T-cell (primary cell): ENCODE measurements around the gene TMEM59L. TPM values are rescaled to one million over a fixed set of nuclear protein-coding genes. Genes with fewer than 3 reads are reported as not detected.
A peak's percentile ranks its signal among the peaks of the same experiment; 100 is the strongest.

ENCODE experiments used
- ATAC-seq, 4 experiments: fragments of 200-7000 bp in 3 of 4; fragments of 150-1000 bp in 1 of 4; cut with Tn5 transposase; replicated peaks in 1 of 4; 1 replicate in 3 of 4; 2 replicates in 1 of 4; pipeline ENCODE4 v1.10.0; 2021; ENCODE audit warnings: moderate library complexity in 3 of 4, mild to moderate bottlenecking in 2 of 4, moderate number of reproducible peaks in 1 of 4
- CTCF ChIA-PET, 2 donors: fragments of 300-600 bp; sonication (Branson Sonifier 250); formaldehyde crosslinking; loops; one replicate each; lab custom pipeline; 2022; ENCODE audit warnings: antibody characterized with exemption in 2 of 2; lab: Charles Lee
- POLR2A ChIA-PET, 2 donors: fragments of 300-600 bp; sonication (Branson Sonifier 250); formaldehyde crosslinking; loops; one replicate each; lab custom pipeline; 2022; ENCODE audit warnings: antibody characterized with exemption in 2 of 2; lab: Charles Lee
- DNase-seq, 35 experiments: peaks; one replicate each; pipeline versions ENCODE4 v3.0.0 to v3.0.0-alpha.2; 2013 to 2023
- H3K27ac ChIP-seq: one replicate; pipeline ENCODE4 v1.5.1; 2013; ENCODE audit warnings: low read length
- H3K27me3 ChIP-seq, 2 experiments: replicated peaks in 1 of 2; 1 replicate in 1 of 2; 2 replicates in 1 of 2; pipeline versions ENCODE4 v1.6.1 to v1.7.0; 2013; ENCODE audit warnings: low read length in 1 of 2, mixed read lengths in 1 of 2; ENCODE audit not compliant: control insufficient read depth in 2 of 2, insufficient read depth in 2 of 2; ENCODE audit errors: extremely low read depth in 1 of 2
- H3K36me3 ChIP-seq, 2 donors: 1 replicate in 1 of 2; 2 replicates in 1 of 2; pipeline versions ENCODE4 v1.6.1 to v1.7.0; 2013; ENCODE audit warnings: low read length in 1 of 2; ENCODE audit not compliant: control insufficient read depth in 2 of 2, insufficient read depth in 1 of 2; ENCODE audit errors: extremely low read depth in 1 of 2
- H3K4me1 ChIP-seq, 2 experiments: 1 replicate in 1 of 2; 2 replicates in 1 of 2; pipeline versions ENCODE4 v1.6.1 to v1.7.0; 2013; ENCODE audit warnings: low read length in 2 of 2, mixed read lengths in 1 of 2; ENCODE audit not compliant: insufficient read depth in 2 of 2, control insufficient read depth in 1 of 2; ENCODE audit errors: extremely low read depth in 1 of 2
- H3K4me3 ChIP-seq, 2 donors: 1 replicate in 1 of 2; 2 replicates in 1 of 2; pipeline versions ENCODE4 v1.5.1 to v1.7.0; 2013; ENCODE audit warnings: mild to moderate bottlenecking in 2 of 2, low read length in 1 of 2, moderate library complexity in 1 of 2; ENCODE audit not compliant: control insufficient read depth in 1 of 2; ENCODE audit errors: extremely low read depth in 1 of 2
- H3K9me3 ChIP-seq: 2 replicates; pipeline ENCODE4 v1.7.0; 2013
- H3K27ac Mint-ChIP-seq, 2 donors: one replicate each; pipeline ENCODE4 v1.8.0; 2020 to 2021; ENCODE audit warnings: mild to moderate bottlenecking in 2 of 2, mixed read lengths in 2 of 2
- H3K27me3 Mint-ChIP-seq, 2 donors: one replicate each; pipeline ENCODE4 v1.8.0; 2021 to 2022; ENCODE audit warnings: mixed read lengths in 2 of 2
- H3K36me3 Mint-ChIP-seq: one replicate; pipeline ENCODE4 v1.8.0; 2021; ENCODE audit warnings: mixed read lengths
- H3K4me1 Mint-ChIP-seq, 3 donors: one replicate each; pipeline ENCODE4 v1.8.0; 2020 to 2022; ENCODE audit warnings: mixed read lengths in 3 of 3, mild to moderate bottlenecking in 1 of 3
- H3K4me3 Mint-ChIP-seq, 3 donors: one replicate each; pipeline ENCODE4 v1.8.0; 2020 to 2022; ENCODE audit warnings: mild to moderate bottlenecking in 3 of 3, mixed read lengths in 3 of 3, moderate library complexity in 3 of 3
- H3K9me3 Mint-ChIP-seq, 3 donors: one replicate each; pipeline ENCODE4 v1.8.0; 2020 to 2022; ENCODE audit warnings: mixed read lengths in 3 of 3
- WGBS: methylation state at CpG from one replicate; pipeline ENCODE4 v1.1.5; 2013; ENCODE audit warnings: missing lambda C conversion rate; ENCODE audit not compliant: insufficient coverage; 5-methylcytosine and 5-hydroxymethylcytosine counted together
- total RNA-seq, 35 experiments: library from RNA in 6 of 35; stranded (reverse) in 6 of 35; fragments of 120-200 nt in 1 of 35; gene quantifications; one replicate each; pipeline versions ENCODE4 v1.2.1 to v1.2.4 and lab custom pipeline; 2013 to 2026

TMEM59L gene
- total RNA-seq, 5 donors from 2014 or later (not counting 1 experiment from before 2014, with no cell fraction given): 0.38 to 0.40 TPM; not detected in 3

DNA sequence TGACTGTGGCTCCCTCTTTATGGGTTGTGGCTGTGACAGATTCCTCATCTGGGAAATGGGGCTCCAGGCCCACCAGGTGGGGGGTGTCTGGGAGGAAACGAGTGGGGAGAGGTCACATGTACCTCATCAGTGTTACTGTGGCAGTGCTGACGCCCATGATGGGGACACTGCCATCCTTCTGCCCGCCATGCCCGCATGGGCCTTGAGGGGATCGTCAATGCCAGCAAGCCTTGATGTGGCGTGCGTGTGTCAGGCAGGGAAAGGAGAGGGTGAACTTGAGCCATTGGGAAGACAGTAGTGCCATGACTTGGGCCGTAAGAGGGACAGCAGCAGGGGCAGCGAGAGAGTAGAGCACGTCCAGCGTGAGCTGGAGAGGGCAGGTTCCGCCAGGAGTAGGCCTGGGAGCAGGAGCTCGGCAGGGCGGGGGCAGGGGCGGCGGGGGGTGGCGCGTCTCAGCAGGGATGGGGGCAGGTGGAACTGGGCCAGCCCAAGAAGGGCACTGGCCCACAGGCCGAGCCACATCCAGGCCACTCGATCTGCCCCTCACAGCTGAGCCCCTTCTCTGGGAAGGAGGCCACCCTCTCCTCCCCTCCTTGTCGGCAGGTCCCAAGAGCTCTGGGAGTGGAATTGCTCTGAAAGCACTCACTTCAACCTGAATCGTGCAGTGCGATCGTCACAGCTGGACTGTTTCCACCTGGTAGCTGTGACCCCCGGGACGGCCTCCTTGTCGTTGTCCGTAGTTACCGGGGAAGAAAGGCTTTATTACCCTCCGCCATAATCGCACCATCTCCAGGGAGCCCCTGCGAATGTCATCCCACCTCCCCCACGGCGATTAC is 34.1 kb downstream of the TMEM59L start:
- ATAC-seq (no peak), DNase-seq (no peak)
- ChIA-PET CTCF (no interaction called here), POLR2A (no interaction called here)
- Mint-ChIP-seq H3K27ac (no peak overlapping the region), H3K9me3 (no peaks in the 10 kb centered on the region), H3K27me3 (no peaks in the 10 kb centered on the region), H3K4me3 (no peak overlapping the region), H3K36me3 (peaks cover 5% of the 10 kb centered on the region), H3K4me1 (peaks cover 19 to 43% (median 29%) of the 10 kb centered on the region in 3 donors)
- Histone ChIP-seq H3K36me3 (peaks cover 0 to 6% of the 10 kb centered on the region in 2 donors), H3K27me3 (peaks cover 0 to 2% of the 10 kb centered on the region in 2 experiments), H3K4me1 (peaks cover 0 to 21% of the 10 kb centered on the region in 2 experiments), H3K9me3 (no peaks in the 10 kb centered on the region), H3K27ac (no peak overlapping the region), H3K4me3 (no peak overlapping the region)
- WGBS: 96% methylated on average over 27 of the region's 34 CpGs

DNA sequence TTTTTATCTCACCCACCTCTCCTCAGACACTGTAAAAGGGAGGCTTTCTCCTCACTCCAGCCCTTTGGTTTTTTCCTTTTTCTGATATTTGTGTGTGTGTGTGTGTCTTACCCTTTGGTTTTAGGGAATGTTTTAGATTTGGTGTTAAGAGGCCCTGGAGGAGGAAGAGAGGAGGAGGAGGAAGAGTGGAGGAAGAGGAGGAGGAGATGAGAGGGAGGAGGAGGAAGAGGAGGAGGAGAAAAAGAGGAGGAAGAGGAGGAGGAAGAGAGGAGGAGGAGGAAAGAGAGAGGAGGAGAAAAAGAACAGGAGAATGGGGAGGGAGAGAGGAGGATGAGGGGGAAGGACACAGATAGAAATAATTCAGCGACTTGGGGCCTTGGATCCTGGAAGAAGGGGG is 34.7 kb downstream of the TMEM59L start:
- H3K4me3 Mint-ChIP-seq: no peak overlapping the region
- Histone ChIP-seq H3K4me3 (no peak overlapping the region), H3K27me3 (peaks cover 0 to 2% of the 10 kb centered on the region in 2 experiments), H3K36me3 (peaks cover 0 to 6% of the 10 kb centered on the region in 2 donors), H3K4me1 (peaks cover 0 to 21% of the 10 kb centered on the region in 2 experiments), H3K27ac (no peak overlapping the region), H3K9me3 (no peaks in the 10 kb centered on the region)
- no peaks in the 10 kb centered on the region for H3K27me3 Mint-ChIP-seq
- peaks cover 5% of the 10 kb centered on the region for H3K36me3 Mint-ChIP-seq
- POLR2A ChIA-PET: no interaction called here
- DNase-seq (no peak), ATAC-seq (no peak)
- WGBS: 100% methylated on average over 1 of the region's 1 CpG
- CTCF ChIA-PET: no interaction called here
- H3K27ac Mint-ChIP-seq: no peak overlapping the region
- H3K4me1 Mint-ChIP-seq: peaks cover 19 to 46% (median 29%) of the 10 kb centered on the region in 3 donors
- no peaks in the 10 kb centered on the region for H3K9me3 Mint-ChIP-seq

DNA sequence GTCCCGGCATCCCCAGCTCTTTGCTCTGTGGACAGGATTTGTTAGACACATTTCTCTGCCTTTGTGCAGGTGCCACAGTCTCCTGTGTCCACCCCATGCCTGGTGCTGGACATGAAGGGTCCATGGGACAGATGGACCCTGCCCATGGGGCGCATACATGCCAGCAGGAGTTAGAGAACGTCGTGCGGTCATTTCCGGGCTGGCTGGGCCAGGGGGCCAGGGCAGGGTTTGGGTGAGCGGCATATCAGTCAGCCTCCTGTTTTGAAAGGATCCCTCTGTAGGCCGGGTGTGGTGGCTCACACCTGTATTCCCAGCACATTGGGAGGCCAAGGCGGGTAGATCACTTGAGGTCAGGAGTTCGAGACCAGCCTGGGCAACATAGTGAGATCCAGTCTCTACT is 35.1 kb downstream of the TMEM59L start:
- peaks cover 0 to 2% of the 10 kb centered on the region in 2 experiments for H3K27me3 ChIP-seq
- POLR2A ChIA-PET: no interaction called here
- 95% methylated on average over 10 of the region's 10 CpGs for WGBS
- H3K9me3 Mint-ChIP-seq: no peaks in the 10 kb centered on the region
- peaks cover 0 to 6% of the 10 kb centered on the region in 2 donors for H3K36me3 ChIP-seq
- H3K4me1 Mint-ChIP-seq: peaks cover 19 to 46% (median 29%) of the 10 kb centered on the region in 3 donors
- no peak overlapping the region for H3K4me3 Mint-ChIP-seq
- CTCF ChIA-PET: no interaction called here
- ATAC-seq: no peak
- no peaks in the 10 kb centered on the region for H3K27me3 Mint-ChIP-seq
- no peak for DNase-seq
- H3K4me1 ChIP-seq: peaks cover 0 to 21% of the 10 kb centered on the region in 2 experiments
- peaks cover 5% of the 10 kb centered on the region for H3K36me3 Mint-ChIP-seq
- H3K27ac ChIP-seq: no peak overlapping the region
- H3K27ac Mint-ChIP-seq: no peak overlapping the region
- H3K4me3 ChIP-seq: no peak overlapping the region
- no peaks in the 10 kb centered on the region for H3K9me3 ChIP-seq

DNA sequence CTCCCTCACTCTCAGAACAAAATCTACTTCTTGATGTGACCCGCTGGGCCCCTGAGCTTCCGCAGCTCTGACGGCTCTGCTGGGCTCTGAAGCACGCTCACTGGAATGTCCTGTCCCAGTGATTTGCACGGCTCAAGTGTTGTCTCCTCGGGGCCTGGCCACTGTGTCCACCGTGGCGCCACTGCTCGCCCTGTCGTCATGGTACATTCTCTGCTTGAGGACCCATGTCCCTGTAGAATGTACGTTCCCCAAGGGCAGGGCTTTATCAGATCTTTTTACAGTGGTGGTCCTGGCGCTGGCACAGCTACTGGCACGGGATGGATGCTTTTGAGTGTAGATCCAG is 36.3 kb downstream of the TMEM59L start:
- ChIA-PET CTCF (interaction anchor here in 1 of 2 donors (0.5 kb wide), 1 partner anchor 483 kb away, joined by 3 read pairs; no protein-coding TSS in a partner anchor), POLR2A (interaction anchor here in 1 of 2 donors (0.5 kb wide), 1 partner anchor 124 kb away, joined by 8 read pairs; no protein-coding TSS in a partner anchor)
- Histone ChIP-seq H3K27me3 (peaks cover 0 to 2% of the 10 kb centered on the region in 2 experiments), H3K27ac (no peak overlapping the region), H3K4me1 (peaks cover 0 to 21% of the 10 kb centered on the region in 2 experiments), H3K9me3 (no peaks in the 10 kb centered on the region), H3K4me3 (peak overlapping the region in 1 of 2 donors; percentile 17), H3K36me3 (peaks cover 0 to 6% of the 10 kb centered on the region in 2 donors)
- H3K9me3 Mint-ChIP-seq: no peaks in the 10 kb centered on the region
- DNase-seq (no peak), ATAC-seq (no peak)
- H3K4me3 Mint-ChIP-seq: peak overlapping the region in 1 of 3 donors; percentile 61
- WGBS: 89% methylated on average over 13 of the region's 13 CpGs
- peaks cover 18 to 46% (median 27%) of the 10 kb centered on the region in 3 donors for H3K4me1 Mint-ChIP-seq
- H3K36me3 Mint-ChIP-seq: peaks cover 5% of the 10 kb centered on the region
- H3K27ac Mint-ChIP-seq: no peak overlapping the region
- H3K27me3 Mint-ChIP-seq: no peaks in the 10 kb centered on the region

DNA sequence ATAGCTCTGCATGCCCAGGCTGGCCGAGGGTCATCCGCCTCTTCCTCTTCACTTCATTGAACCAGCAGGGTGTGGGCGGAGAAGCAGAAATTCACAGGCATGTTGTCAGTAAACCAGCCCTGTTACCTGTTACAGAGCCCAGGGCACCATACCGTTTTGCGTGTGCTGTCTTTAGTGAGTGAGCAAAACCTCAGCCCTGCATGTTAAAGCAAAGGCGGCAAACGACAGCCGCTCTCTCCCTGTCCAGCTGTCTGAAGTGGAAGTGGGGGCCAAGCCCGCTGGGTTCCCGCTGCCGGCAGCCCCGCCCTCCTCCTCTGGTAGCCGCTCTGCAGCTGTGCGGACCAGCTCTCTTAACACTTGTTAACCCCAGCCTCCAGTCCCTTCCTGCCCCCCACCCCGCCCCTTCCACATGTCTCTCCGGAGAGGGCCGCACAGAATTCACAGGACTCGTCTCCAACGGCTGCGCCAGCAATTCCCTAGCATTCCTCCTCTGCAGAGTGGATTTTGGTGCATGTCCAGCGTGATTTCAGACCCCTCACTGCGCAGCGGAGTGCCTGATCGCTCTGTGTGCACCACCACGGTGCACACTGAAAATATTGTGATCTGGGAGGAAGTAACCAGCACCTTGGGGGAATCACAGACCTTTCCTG is 36.8 kb downstream of the TMEM59L start:
- ATAC-seq: peak in 3 of 4 experiments; percentile 20 to 48 (median 23)
- Histone ChIP-seq H3K27me3 (peaks cover 0 to 2% of the 10 kb centered on the region in 2 experiments), H3K4me3 (peak overlapping the region in 1 of 2 donors; percentile 17), H3K9me3 (no peaks in the 10 kb centered on the region), H3K36me3 (peaks cover 0 to 6% of the 10 kb centered on the region in 2 donors), H3K27ac (no peak overlapping the region), H3K4me1 (peaks cover 0 to 18% of the 10 kb centered on the region in 2 experiments)
- H3K4me3 Mint-ChIP-seq: peak overlapping the region in 1 of 3 donors; percentile 61
- 69% methylated on average over 20 of the region's 25 CpGs for WGBS
- DNase-seq: peak in 1 of 35 experiments; percentile 22
- no peak overlapping the region for H3K27ac Mint-ChIP-seq
- H3K9me3 Mint-ChIP-seq: no peaks in the 10 kb centered on the region
- ChIA-PET CTCF (no interaction called here), POLR2A (interaction anchor here in 1 of 2 donors (0.5 kb wide), 1 partner anchor 124 kb away, joined by 8 read pairs; no protein-coding TSS in a partner anchor)
- H3K27me3 Mint-ChIP-seq: no peaks in the 10 kb centered on the region
- H3K36me3 Mint-ChIP-seq: peaks cover 5% of the 10 kb centered on the region
- peaks cover 14 to 45% (median 21%) of the 10 kb centered on the region in 3 donors for H3K4me1 Mint-ChIP-seq

DNA sequence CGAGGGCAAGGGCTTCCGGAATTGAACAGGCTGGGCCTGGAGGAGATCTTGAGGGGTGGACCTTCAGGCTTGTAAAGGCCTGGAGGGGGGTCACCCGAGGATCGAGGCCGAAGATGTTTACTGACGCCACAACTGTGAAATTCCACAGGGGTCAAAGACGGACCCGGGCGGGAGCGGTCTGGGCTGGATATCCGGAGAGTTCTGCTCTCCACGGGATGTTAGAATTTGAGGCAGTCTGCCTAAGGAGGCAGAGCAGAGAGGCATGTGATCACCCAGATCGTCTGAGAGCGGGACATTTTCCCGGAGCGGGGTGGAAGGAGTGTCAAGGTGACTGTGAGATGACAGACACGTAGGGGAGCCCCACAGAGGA is 37.3 kb downstream of the TMEM59L start:
- H3K36me3 ChIP-seq: peaks cover 0 to 8% of the 10 kb centered on the region in 2 donors
- WGBS: 73% methylated on average over 16 of the region's 17 CpGs
- ChIA-PET CTCF (no interaction called here), POLR2A (no interaction called here)
- Mint-ChIP-seq H3K4me1 (peaks cover 14 to 47% (median 20%) of the 10 kb centered on the region in 3 donors), H3K27ac (no peak overlapping the region), H3K4me3 (peak overlapping the region in 1 of 3 donors; percentile 61), H3K36me3 (peaks cover 5% of the 10 kb centered on the region), H3K9me3 (no peaks in the 10 kb centered on the region), H3K27me3 (no peaks in the 10 kb centered on the region)
- peaks cover 0 to 2% of the 10 kb centered on the region in 2 experiments for H3K27me3 ChIP-seq
- H3K27ac ChIP-seq: no peak overlapping the region
- no peaks in the 10 kb centered on the region for H3K9me3 ChIP-seq
- no peak for ATAC-seq
- no peak overlapping the region for H3K4me3 ChIP-seq
- DNase-seq: no peak
- peaks cover 0 to 15% of the 10 kb centered on the region in 2 experiments for H3K4me1 ChIP-seq
